KMS-11 (cell line): ENCODE measurements around the gene CWH43.

Experiments used
- H2AFZ ChIP-seq: fragments of 200-600 bp; sonication (generic); 2 replicates; pipeline ENCODE4 v1.6.1; 2016; ENCODE audit warnings: antibody characterized with exemption, mixed run types, low read depth
- H3K27ac ChIP-seq: fragments of 200-600 bp; sonication (generic); 2 replicates; pipeline ENCODE4 v1.6.1; 2016; ENCODE audit warnings: mild to moderate bottlenecking, mixed run types
- H3K27me3 ChIP-seq: fragments of 200-600 bp; sonication (generic); 2 replicates; pipeline ENCODE4 v1.6.1; 2017; ENCODE audit warnings: mild to moderate bottlenecking, low read depth, mixed run types, moderate library complexity; ENCODE audit not compliant: insufficient read depth
- H3K36me3 ChIP-seq: fragments of 200-600 bp; sonication (generic); 2 replicates; pipeline ENCODE4 v1.6.1; 2017; ENCODE audit warnings: mild to moderate bottlenecking, mixed run types; ENCODE audit not compliant: insufficient read depth
- H3K4me1 ChIP-seq: fragments of 200-600 bp; sonication (generic); 2 replicates; pipeline ENCODE4 v1.6.1; 2016; ENCODE audit warnings: mild to moderate bottlenecking, low read depth, mixed run types; ENCODE audit not compliant: poor library complexity, severe bottlenecking
- H3K4me2 ChIP-seq: fragments of 200-600 bp; sonication (generic); 2 replicates; pipeline ENCODE4 v1.7.0; 2016; ENCODE audit warnings: mild to moderate bottlenecking, mixed run types
- H3K4me3 ChIP-seq: fragments of 200-600 bp; sonication (generic); IDR thresholded peaks from 2 replicates; pipeline ENCODE4 v1.6.1; 2017; ENCODE audit warnings: low read depth, low read length, mixed read lengths; ENCODE audit not compliant: insufficient read depth
- H3K79me2 ChIP-seq: fragments of 200-600 bp; sonication (generic); 2 replicates; pipeline ENCODE4 v1.6.1; 2016; ENCODE audit warnings: low read depth, mixed run types; ENCODE audit not compliant: insufficient read depth
- H3K9ac ChIP-seq: fragments of 200-600 bp; sonication (generic); 2 replicates; pipeline ENCODE4 v1.6.1; 2016; ENCODE audit warnings: mild to moderate bottlenecking, mixed run types
- H4K20me1 ChIP-seq: fragments of 200-600 bp; sonication (generic); 2 replicates; pipeline ENCODE4 v1.6.1; 2016; ENCODE audit warnings: mild to moderate bottlenecking, mixed run types; ENCODE audit not compliant: insufficient read depth
- CTCF ChIP-seq: fragments of 200-600 bp; sonication (generic); conservative IDR thresholded peaks from 2 replicates; pipeline ENCODE4 v1.6.1; 2017; ENCODE audit warnings: low read depth, mild to moderate bottlenecking, antibody characterized with exemption, low read length, moderate library complexity, mixed read lengths

The CWH43 gene

GRCh38 chr4:48967101-48967500 is 19.0 kb upstream of the CWH43 start:
- H3K27me3 ChIP-seq: no peaks in the 10 kb centered on the region
- no peaks in the 10 kb centered on the region for H3K4me1 ChIP-seq
- H3K4me2 ChIP-seq: no peak overlapping the region
- TF ChIP-seq CTCF: no peak
- H3K79me2 ChIP-seq: no peaks in the 10 kb centered on the region
- no peak overlapping the region for H3K27ac ChIP-seq
- H3K4me3 ChIP-seq: no peak overlapping the region
- no peak overlapping the region for H3K9ac ChIP-seq
- H3K36me3 ChIP-seq: no peaks in the 10 kb centered on the region
- H4K20me1 ChIP-seq: no peaks in the 10 kb centered on the region
- H2AFZ ChIP-seq: no peak overlapping the region

- H4K20me1 ChIP-seq: no peaks in the 10 kb centered on the region
These were observed 18.4 kb upstream of the CWH43 start for GRCh38 chr4:48967631-48968030.

DNA sequence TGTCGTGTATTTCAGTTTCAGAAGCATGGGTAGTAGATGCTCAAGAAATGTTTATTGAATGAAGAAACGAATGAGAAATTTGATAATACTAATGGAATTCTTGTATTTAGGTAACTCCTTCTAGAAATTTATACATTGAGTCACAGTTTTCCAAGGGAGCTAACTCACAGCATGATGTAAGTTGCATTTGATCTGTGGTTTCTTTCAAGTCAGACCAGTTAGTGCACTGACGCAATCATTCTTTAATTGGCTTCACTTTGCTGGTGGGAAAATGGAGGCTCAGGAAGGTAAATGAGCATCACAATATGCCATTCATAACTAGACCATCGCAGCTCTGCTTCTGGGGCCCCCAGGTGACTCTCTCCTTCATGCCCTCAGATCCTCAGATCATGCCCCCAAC is 17.3 kb upstream of the CWH43 start:
- H3K9ac ChIP-seq: no peak overlapping the region
- H3K4me2 ChIP-seq: no peak overlapping the region
- H3K79me2 ChIP-seq: no peaks in the 10 kb centered on the region
- H3K36me3 ChIP-seq: no peaks in the 10 kb centered on the region
- H3K4me1 ChIP-seq: no peaks in the 10 kb centered on the region
- no peaks in the 10 kb centered on the region for H3K27me3 ChIP-seq
- H3K27ac ChIP-seq: no peak overlapping the region
- H4K20me1 ChIP-seq: no peaks in the 10 kb centered on the region
- H3K4me3 ChIP-seq: no peak overlapping the region
- no peak for TF ChIP-seq CTCF
- H2AFZ ChIP-seq: no peak overlapping the region

More at GRCh38 chr4:48967631-48968030, 18.4 kb upstream of the CWH43 start:
- Histone ChIP-seq H3K36me3 (no peaks in the 10 kb centered on the region), H3K27ac (no peak overlapping the region), H3K79me2 (no peaks in the 10 kb centered on the region), H3K4me1 (no peaks in the 10 kb centered on the region), H3K4me2 (no peak overlapping the region), H3K4me3 (no peak overlapping the region), H3K9ac (no peak overlapping the region), H3K27me3 (no peaks in the 10 kb centered on the region), H2AFZ (no peak overlapping the region)
- TF ChIP-seq CTCF: no peak

- Histone ChIP-seq H3K4me3 (no peak overlapping the region), H2AFZ (no peak overlapping the region), H3K27me3 (no peaks in the 10 kb centered on the region), H3K36me3 (no peaks in the 10 kb centered on the region), H3K9ac (no peak overlapping the region), H3K27ac (no peak overlapping the region), H3K4me2 (no peak overlapping the region), H4K20me1 (no peaks in the 10 kb centered on the region), H3K4me1 (peaks cover 5% of the 10 kb centered on the region), H3K79me2 (no peaks in the 10 kb centered on the region)
- TF ChIP-seq CTCF: no peak
These were observed 15.6 kb upstream of the CWH43 start for GRCh38 chr4:48970471-48970921.
